Measurements from ENCODE around the gene HSD3B7. TPM values are rescaled to one million over a fixed set of nuclear protein-coding genes. Genes with fewer than 3 reads are reported as not detected.
"Not testable (repeated sequence)": the region's sequence is repeated elsewhere in the genome, so short reads cannot be mapped to it uniquely, and the experiment has no call there.

HSD3B7 gene
- total RNA-seq, 1 donor from 2014 or later, result 22.9 TPM

DNA sequence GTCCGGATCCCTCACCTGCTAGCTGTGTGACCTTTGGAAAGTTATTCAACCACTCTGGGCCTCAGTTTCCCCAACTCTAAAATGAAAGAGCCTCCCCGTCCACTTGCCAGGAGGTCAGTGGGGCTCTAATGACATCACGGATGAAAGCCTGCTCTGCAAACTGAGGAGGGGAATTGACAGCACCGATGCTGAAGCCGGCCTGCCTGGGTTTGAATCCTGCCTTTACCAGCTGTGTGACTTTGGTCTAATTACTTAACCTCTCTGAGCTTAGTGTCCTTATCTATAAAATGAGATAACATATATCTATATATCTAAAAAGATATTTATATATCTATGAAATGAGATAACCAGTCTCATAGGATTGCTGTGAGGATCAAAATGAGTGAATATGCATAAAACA lies 23.5 kb downstream of the HSD3B7 start:
- TF ChIP-seq, protein P1, sequence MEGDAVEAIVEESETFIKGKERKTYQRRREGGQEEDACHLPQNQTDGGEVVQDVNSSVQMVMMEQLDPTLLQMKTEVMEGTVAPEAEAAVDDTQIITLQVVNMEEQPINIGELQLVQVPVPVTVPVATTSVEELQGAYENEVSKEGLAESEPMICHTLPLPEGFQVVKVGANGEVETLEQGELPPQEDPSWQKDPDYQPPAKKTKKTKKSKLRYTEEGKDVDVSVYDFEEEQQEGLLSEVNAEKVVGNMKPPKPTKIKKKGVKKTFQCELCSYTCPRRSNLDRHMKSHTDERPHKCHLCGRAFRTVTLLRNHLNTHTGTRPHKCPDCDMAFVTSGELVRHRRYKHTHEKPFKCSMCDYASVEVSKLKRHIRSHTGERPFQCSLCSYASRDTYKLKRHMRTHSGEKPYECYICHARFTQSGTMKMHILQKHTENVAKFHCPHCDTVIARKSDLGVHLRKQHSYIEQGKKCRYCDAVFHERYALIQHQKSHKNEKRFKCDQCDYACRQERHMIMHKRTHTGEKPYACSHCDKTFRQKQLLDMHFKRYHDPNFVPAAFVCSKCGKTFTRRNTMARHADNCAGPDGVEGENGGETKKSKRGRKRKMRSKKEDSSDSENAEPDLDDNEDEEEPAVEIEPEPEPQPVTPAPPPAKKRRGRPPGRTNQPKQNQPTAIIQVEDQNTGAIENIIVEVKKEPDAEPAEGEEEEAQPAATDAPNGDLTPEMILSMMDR (conservative IDR thresholded peaks at IDR 0.05; ENCODE audit: low read depth, low read length), result no peak
- no peak for DNase-seq (ENCODE audit: low read depth)
- no peak overlapping the region for H3K4me3 ChIP-seq (ENCODE audit: low read depth, low read length)

DNA sequence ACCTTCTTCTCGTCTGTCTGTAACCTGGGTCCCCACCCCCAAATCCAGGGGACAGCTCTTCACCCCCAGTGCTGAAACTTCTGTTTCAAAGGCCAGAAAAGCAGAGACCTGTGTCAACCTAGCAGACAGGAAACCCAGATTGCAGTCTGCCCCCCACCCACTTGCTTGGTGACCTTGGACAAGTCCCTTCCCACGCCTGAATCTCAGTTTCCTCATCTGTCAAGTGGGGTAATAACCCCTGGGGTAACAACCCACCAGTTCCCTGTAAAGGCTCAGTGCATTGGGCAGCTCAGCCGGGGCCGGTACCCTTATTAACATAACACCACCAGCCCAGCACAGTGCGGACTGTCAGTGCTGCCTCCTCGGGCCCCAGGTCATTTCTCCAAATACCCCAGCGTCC lies 24.1 kb downstream of the HSD3B7 start:
- H3K4me3 ChIP-seq (ENCODE audit: low read depth, low read length), result no peak overlapping the region
- TF ChIP-seq, protein P1 (conservative IDR thresholded peaks at IDR 0.05; ENCODE audit: low read depth, low read length), result no peak
- DNase-seq (ENCODE audit: low read depth), result no peak

DNA sequence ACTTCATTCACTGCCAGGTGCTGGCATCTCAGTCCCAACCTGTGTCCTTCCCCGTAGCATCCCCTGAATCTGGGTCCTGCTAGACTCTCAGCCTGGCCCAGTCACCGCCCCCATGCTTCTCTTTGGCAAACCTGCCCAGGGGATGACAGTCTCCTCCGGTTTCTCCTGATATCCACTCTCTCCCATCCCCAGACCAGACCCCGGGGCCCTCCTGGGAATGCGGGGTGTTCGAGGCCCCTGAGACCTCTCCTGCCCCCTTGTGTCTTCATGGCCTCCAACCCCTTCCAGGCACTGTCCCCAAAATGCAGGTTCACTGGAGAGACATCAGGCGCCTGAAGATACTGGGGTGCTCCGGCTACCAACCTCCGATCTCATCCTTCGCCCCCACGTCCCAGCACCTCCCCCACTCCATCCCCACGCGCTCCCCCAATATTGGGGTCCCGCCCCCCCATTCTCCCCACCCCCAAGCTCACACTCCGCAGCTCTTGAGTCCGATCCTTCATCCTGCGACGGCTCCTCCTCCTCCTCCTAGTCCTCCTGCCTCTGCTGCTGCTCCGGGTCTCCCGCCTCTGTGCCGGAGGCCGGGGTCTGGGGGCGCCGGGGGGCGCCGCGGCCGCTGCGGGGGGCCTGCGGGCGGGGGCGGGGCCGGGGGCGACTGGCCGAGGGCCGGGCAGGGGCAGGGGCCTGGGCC lies 25.0 kb downstream of the HSD3B7 start:
- no peak overlapping the region for H3K4me3 ChIP-seq (ENCODE audit: low read depth, low read length)
- TF ChIP-seq, protein P1 (conservative IDR thresholded peaks at IDR 0.05; ENCODE audit: low read depth, low read length), result peak; percentile 10
- DNase-seq (ENCODE audit: low read depth), result no peak

DNA sequence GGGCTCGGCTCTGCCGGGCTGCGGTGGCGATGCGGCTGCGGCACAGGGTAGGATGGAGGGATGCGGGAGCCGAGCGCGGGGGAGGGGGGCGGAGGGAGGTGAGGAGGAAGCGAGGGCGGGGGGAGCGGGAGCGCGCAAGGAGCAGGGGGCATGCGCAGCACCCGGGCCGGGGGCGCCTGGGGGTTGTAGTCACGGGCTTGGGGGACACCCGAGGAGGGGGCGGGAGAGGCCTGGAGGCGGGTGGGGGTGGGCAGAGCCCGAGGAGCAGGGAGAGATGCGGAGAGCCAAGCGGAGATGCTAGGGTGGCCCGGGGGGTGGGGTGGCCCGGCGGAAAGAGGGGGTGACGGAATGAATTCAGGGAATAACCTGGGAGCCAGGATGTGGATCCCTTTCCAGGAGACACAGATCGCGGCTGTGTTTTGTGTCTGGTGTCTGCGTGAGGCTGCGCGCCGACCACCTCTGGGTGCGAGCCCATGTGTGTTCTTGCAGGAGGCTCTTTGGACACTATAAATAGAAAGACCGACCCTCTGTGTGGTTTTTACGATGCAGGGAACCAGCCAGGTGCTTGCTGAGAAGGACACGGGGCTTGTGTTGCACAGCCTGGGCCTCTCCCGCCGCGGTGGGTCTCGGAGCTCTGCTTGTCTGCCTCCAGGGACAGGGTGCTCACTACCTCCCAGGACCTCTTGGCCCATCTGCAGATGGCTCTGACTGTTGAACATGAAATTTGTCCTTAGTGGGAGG lies 25.7 kb downstream of the HSD3B7 start, which contains the start of gene STX1B:
Gene STX1B, minus strand, starts transcription at position 54 of the 741 bp plus-strand sequence. CDS start 242 bp downstream, outside the sequence.
- TF ChIP-seq, protein P1 (conservative IDR thresholded peaks at IDR 0.05; ENCODE audit: low read depth, low read length), result no peak
- H3K4me3 ChIP-seq (ENCODE audit: low read depth, low read length), result peak within 1 kb of the TSS; percentile 7
- no peak for DNase-seq (ENCODE audit: low read depth)

DNA sequence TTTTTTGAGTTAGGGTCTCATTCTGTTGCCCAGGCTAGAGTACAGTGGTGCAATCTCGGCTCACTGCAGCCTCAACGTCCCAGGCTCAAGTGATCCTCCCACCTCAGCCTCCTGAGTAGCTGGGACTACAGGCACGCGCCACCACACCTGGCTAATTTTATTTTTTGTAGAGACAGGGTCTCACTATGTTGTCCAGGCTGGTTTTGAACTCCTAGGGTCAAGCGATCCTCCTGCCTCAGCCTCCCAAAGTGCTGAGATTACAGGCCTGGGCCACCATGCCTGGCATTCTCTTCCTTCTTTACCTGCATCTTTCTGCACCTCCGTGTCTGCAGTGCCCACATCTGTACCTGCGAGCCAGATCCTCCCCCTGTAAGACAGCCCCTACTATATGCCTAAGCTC lies 26.8 kb downstream of the HSD3B7 start:
- DNase-seq (ENCODE audit: low read depth); H3K4me3 ChIP-seq (ENCODE audit: low read depth, low read length): not testable (repeated sequence)

DNA sequence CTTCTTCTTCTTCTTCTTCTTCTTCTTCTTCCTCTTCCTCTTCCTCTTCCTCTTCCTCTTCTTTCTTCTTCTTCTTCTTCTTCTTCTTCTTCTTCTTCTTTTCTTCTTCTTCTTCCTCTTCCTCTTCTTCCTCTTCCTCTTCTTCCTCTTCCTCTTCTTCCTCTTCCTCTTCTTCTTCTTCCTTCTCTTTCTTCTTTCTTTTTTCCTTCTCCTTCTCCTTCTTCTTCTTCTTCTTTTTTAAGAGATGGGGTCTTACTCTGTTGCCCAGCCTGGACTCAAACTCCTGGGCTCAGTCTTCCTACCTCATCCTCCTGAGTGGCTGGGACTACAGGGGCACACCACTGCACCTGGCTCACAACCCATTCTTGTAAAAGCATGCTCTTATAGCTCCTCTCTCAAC lies 28.3 kb downstream of the HSD3B7 start:
- not testable (repeated sequence) for DNase-seq (ENCODE audit: low read depth); H3K4me3 ChIP-seq (ENCODE audit: low read depth, low read length)

DNA sequence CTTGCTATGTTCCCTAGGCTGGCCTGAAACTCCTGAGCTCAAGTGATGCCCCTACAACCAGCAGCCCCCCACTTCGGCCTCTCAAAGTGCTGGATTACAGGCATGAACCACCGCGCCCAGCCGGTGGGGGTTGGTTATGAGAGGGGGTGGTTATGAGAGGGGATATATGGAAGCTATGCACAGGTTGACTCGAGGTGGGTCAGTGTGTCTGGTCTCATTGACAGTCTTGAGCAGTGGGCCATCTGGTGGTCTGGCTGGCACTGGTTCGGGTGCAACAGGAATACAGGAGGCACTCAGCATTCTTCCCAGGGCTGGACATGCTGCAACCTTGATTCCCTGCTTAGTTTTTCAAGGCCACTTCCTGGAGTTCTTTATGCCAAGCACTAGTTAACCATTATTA lies 31.0 kb downstream of the HSD3B7 start:
- TF ChIP-seq, protein P1 (conservative IDR thresholded peaks at IDR 0.05; ENCODE audit: low read depth, low read length), result peak; percentile 20
- DNase-seq (ENCODE audit: low read depth), result no peak
- H3K4me3 ChIP-seq (ENCODE audit: low read depth, low read length), result no peak overlapping the region

DNA sequence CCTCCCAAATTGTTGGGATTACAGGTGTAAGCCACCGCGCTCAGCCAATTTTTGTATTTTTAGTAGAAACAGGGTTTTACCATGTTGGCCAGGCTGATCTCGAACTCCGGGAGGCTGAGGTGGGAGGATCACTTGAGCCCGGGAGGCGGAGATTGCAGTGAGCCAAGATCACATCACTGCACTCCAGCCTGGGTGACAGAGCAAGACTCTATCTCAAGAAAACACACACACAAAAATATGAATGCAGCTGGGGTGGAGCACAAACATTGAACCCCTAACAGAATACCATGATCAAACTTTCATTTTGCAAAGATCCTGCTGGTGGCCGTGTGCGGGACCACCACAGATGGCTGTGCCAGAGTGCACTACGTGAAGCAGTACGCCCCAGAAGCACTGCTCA lies 32.7 kb downstream of the HSD3B7 start:
- H3K4me3 ChIP-seq (ENCODE audit: low read depth, low read length); DNase-seq (ENCODE audit: low read depth): not testable (repeated sequence)
